ENCODE measurements around the gene TSPAN18.

The TSPAN18 gene

DNA sequence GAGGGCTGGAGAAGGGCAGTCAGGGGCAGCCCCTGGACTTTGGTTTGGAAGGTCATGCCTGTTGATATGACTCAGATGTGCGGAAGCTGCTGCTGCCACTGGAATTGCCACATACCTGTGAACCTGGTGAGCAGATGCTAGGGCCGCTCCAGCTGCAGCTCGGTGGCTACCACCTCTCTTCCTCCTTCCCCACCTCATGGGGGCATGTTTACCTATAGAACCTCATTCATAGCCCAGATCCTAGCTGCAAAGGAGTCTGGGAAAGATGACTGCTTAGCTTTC is 17.5 kb upstream of the TSPAN18 start:
- in situ Hi-C loops (cut with HindIII; ENCODE audit: low sequenced_read_pairs): no loop called here
- no peak for DNase-seq (ENCODE audit: low read depth, low spot score)
- TF ChIP-seq, protein P1, sequence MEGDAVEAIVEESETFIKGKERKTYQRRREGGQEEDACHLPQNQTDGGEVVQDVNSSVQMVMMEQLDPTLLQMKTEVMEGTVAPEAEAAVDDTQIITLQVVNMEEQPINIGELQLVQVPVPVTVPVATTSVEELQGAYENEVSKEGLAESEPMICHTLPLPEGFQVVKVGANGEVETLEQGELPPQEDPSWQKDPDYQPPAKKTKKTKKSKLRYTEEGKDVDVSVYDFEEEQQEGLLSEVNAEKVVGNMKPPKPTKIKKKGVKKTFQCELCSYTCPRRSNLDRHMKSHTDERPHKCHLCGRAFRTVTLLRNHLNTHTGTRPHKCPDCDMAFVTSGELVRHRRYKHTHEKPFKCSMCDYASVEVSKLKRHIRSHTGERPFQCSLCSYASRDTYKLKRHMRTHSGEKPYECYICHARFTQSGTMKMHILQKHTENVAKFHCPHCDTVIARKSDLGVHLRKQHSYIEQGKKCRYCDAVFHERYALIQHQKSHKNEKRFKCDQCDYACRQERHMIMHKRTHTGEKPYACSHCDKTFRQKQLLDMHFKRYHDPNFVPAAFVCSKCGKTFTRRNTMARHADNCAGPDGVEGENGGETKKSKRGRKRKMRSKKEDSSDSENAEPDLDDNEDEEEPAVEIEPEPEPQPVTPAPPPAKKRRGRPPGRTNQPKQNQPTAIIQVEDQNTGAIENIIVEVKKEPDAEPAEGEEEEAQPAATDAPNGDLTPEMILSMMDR (IDR thresholded peaks at IDR 0.05; ENCODE audit: low read depth, low read length): no peak
- H3K4me3 ChIP-seq (ENCODE audit: low read depth, low read length): no peak overlapping the region

DNA sequence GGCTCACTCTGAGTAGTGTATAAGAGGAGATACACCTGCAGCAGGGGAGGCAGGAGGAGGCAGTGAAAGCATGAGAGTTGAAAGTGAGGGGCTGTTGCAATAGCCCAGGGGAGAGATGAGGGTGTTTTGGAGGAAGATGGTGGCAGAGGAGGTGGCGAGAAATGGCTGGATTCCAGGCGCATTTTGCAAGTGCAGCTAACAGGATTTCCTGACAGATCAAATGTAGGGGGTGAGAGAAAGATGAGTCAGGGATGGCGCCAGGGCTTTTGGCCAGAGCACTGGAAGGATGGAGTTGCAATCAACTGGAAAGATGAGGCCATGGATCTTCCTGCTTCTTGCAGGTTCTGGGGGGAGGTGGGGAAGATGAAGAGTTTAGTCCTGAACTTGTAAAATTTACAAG is 16.8 kb upstream of the TSPAN18 start:
- in situ Hi-C loops (cut with HindIII; ENCODE audit: low sequenced_read_pairs): no loop called here
- TF ChIP-seq, protein P1 (IDR thresholded peaks at IDR 0.05; ENCODE audit: low read depth, low read length): no peak
- no peak for DNase-seq (ENCODE audit: low read depth, low spot score)
- H3K4me3 ChIP-seq (ENCODE audit: low read depth, low read length): no peak overlapping the region

DNA sequence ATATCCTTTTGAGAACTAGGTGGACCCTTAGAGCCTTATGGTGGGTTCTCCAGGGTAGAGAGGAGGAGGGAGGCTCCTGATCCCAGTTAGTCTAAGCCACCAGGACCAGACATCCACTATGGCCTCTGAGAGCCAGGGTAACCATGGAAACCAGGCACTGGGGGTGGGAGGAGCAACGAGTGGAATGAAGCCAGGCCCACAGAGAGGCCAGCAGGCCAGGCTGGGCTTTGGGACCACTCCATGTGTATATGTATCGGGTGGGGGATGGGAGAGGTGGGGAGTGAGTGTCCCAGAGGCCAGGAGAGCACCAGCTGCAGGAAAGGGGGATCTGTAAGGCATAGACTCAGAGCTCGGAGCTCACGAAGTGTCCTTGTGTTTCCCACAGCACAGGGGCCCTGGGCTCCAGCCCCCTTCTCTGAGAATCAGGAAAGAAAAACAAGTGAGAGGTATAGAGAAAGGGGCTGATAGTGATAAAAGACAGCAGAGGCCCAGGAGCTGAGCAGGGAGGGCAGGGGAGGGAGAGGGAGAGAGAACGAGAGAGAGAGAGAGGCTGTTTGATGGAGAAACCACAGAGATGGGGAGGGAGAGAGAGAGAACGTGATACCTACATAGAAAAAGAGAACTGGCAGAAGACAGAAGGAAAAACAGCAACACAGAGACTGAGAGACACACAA is 15.5 kb upstream of the TSPAN18 start:
- DNase-seq (ENCODE audit: low read depth, low spot score): no peak
- H3K4me3 ChIP-seq (ENCODE audit: low read depth, low read length): no peak overlapping the region
- TF ChIP-seq, protein P1 (IDR thresholded peaks at IDR 0.05; ENCODE audit: low read depth, low read length): no peak
- in situ Hi-C loops (cut with HindIII; ENCODE audit: low sequenced_read_pairs): no loop called here

DNA sequence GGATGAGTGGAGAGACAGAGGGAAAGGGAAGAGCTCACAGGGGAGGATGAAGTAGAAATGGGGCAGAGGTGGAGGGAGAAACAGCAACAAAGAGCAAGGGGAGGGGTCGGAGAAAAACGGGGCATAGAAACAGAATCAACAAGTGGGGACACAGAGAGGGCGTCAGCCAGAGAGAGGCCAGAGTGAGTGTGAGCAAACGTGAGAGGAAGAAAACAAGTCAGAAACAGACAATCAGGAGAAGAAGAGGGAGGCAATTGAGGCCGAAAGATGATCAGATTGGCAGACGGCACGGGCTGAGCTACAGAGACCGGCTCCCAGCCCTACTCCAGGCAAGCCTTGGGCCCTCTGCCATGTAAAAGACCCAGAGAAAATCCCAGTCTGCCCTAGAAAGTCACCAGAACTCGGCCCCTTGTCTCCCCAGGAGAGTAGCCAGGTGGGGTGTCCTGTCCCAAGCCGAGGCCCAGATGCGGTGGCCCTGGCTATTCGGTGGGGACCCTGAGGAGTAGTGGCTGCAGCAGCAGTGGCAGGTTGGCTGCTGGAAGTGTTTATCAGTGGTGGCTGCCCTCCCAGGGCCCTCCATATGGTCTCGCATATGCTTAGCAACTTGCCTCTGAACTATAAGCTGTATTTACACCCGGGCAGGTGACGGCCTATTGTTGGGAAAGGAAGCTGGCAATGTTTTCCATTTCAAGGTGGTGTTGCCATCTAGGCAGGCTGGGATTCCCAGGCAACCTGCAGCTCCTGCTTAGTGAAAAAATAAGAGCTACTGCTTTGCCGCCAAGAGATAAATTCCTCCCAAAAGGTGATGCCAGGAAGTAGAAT is 14.8 kb upstream of the TSPAN18 start:
- H3K4me3 ChIP-seq (ENCODE audit: low read depth, low read length): no peak overlapping the region
- no peak for DNase-seq (ENCODE audit: low read depth, low spot score)
- TF ChIP-seq, protein P1 (IDR thresholded peaks at IDR 0.05; ENCODE audit: low read depth, low read length): no peak
- in situ Hi-C loops (cut with HindIII; ENCODE audit: low sequenced_read_pairs): no loop called here

DNA sequence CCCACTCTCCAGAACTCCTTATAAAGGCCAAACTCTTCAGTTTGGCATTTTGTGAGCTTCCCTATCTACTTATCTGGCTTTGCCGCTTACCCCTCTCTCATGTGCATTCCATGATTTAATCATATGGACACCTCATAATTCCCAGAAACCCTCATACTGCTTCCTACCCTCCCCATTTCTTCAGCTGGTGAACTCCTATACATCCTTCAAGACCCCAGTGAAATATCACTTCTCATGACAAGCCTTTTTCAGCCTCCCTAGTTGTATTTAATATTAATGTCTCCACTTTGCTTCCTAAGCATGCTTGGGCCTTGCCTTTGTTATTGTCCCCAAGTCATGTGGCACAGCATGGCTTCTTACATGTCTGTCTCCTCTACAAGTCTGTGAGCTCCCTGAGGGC is 13.7 kb upstream of the TSPAN18 start:
- in situ Hi-C loops (cut with HindIII; ENCODE audit: low sequenced_read_pairs): no loop called here
- TF ChIP-seq, protein P1 (IDR thresholded peaks at IDR 0.05; ENCODE audit: low read depth, low read length): no peak
- no peak overlapping the region for H3K4me3 ChIP-seq (ENCODE audit: low read depth, low read length)
- no peak for DNase-seq (ENCODE audit: low read depth, low spot score)

DNA sequence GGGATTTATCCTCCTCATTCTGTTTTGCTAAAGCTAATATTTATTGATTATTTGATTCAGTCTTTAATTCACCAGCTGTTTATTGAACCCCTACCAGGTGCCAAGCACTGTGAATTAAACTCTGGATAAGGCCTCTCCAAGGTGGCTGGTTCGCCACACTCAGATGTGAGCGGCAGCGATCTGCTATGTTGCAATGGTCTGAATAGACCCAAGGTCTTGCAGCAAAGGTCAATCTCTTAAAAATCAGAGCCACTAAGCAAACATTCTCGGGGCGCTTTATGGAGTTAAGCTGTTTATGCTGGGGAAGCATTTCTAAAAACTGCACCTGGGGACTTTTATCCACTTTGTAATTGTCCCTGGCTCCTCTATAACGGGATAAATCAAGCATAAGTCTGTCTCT is 10.5 kb upstream of the TSPAN18 start:
- TF ChIP-seq, protein P1 (IDR thresholded peaks at IDR 0.05; ENCODE audit: low read depth, low read length): no peak
- no peak for DNase-seq (ENCODE audit: low read depth, low spot score)
- in situ Hi-C loops (cut with HindIII; ENCODE audit: low sequenced_read_pairs): no loop called here
- no peak overlapping the region for H3K4me3 ChIP-seq (ENCODE audit: low read depth, low read length)
